SIG-M5 treated with dmso at 0.1 percent for 504 hours (cell line): ENCODE results near the gene TOP3A.

Source experiments
- DNase-seq: peaks from one replicate; lab custom pipeline; 2025; ENCODE audit not compliant: unreplicated experiment; lab: John Stamatoyannopoulos, UW

TOP3A gene

DNA sequence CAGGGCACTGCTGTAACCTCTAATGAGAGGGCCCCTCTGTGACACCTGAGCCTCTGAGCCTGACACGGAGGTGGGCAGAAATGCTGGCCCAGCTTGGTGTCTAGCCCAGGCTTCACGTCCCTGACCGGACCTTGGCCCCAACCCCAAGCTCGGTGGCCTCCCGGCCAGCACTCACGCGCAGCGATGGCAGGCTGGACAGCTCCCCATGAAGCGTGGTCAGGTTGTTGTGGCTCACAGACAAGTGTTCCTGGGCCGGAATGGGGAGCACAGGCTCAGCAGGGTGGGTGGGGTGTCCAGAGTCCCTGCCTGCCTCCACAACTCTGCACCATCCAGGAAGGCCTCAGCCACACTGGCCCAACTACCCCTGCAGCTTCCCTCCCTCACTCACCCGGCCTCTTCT lies 58.4 kb downstream of the TOP3A start:
- no peak for DNase-seq

DNA sequence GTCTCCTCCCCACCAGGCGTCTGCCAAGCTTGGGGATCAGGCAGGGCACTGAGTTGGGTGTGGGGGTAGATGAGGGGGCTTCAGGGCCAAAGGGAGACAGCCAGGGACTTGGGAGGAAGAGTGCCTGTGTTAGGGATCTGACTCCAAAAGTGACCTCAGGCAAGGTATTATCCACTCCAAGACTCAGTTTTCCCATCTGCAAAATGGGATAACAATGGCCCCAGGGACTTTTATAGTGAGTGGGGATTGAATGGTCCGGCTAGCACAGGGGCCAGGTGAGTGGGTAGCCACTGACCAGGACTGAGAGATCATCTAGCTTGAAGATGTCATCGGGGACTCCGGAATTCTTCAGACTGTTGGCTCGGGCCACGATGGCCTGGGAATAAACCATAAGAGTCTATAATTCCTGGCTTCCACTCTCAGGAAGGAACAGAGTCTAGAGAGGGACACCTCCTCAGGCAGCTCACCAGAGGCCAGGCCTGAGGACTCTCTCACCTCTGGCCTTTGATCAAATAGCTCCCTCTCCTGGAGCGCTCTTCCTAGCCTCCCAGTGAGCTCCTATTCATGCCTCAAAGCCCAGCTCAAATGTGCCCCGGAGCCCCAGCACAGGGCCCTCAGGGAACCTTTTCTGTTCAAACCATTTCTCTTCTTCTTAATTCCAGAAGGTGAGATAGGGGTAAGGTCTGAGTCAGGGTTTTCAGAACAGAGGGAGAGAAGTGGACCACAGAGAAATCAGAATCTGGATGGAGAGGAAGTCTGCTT lies 59.7 kb downstream of the TOP3A start:
- no peak for DNase-seq

DNA sequence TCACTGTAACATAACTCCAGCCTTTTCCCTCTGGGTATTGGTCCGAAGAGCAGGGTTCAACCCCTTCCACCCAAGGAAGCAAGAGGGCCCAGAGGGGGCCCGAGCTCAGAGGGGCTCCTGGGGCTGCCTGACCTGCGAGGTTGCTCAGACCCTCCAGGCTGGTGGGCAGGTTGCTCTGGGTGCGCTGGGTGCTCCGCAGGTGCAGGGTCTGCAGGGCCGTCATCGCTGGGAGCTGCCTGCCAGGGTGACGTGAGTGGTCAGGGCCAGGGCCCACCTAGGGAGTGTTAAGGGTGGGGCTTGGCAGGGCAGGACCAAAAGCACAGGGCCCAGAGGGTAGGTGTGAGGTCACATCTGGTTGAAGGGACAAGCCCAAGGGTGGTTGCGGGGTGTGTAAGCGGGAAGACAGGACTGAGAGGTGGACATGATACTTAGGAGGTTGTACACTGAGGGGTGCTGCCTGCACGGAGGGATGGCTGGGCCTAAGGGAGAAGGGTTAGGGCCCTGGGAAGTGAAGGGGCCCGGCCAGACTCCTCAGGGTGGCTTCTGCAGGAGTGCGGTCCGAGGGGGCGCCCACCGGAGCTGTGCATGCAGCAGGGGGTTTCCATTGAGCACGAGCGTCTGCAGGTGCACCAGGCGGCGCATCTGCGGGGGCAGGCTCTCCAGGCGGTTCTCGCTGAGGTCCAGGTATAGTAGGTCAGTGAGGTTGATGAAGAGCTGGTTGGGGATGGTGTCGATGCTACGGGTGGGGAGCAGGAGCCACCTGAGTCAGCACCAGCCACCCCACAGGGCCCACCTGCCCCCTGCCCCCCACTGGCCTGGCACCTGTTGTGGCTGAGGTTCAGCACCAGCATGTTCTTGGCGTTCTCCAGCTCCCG lies 60.6 kb downstream of the TOP3A start:
- DNase-seq = no peak

DNA sequence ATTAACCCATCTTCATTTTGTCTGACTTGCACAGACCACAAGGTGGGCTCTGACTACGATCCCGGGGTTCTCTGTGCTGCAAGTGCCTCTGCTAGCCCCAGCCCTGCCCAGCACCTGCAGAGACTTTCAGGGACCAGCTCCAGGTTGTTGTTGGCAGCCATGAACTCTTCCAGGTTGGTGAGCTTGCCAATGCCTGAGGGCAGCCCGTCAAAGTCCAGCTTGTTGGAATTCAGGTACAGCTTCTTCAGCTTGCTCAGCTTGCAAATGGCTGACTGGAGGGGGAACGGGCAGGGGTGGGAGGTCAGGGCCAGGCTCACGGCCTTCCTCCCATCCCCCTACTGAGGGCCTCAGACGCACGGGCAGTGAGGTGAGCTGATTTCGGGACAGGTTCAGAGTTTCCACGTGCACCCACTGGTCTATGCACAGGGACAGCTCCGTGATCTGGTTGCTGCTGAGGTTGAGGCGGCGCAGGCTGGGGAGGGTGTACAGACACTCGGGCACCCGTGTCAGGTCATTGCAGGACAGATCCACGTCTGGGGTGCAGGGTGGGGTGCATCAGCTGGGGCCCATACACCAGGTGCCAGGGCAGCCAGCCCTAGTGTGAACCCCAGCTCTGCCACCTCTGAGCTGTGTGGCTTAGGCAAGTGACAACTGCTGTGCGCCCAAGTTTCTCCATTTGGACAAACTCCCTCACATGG lies 61.5 kb downstream of the TOP3A start:
- no peak for DNase-seq

DNA sequence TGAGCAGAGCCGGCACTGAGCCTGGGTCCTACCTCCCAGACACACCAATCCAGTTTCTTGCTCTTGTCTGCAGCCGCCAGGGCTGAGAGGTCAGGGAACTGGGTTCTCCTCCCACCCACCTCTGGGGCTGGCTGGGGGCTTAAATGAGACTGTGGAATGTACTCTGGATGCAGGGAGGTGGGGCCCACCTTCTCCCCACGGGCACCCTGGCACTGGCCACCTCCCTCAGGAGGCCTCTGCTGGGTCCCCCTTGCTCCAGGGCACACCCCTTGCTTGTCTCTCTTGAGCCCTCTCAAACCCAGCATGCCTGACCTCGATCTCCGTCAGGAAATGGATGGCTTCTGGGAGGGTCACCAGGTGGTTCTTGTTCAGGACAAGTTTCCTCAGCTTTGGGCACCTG lies 62.6 kb downstream of the TOP3A start:
- DNase-seq = no peak

DNA sequence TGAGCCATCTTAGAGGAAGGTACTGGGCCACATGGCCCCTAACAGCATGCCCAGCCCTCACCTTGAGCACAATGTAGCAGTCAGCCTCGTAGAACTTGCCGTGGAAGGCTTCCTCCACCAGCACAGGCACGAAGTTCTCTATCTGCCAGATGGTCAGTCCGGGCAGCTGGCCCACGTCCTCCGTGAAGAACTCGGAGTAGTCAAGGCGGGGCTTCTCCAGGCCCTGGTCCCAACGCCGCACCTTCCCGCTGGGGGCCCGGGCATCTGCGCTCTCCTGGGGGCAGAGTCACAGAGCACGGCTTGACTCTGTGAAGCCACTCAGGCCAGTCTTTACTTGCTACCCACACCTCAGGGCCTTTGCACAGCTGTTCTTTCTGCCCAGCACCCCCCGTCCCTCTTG lies 63.6 kb downstream of the TOP3A start:
- DNase-seq = no peak

DNA sequence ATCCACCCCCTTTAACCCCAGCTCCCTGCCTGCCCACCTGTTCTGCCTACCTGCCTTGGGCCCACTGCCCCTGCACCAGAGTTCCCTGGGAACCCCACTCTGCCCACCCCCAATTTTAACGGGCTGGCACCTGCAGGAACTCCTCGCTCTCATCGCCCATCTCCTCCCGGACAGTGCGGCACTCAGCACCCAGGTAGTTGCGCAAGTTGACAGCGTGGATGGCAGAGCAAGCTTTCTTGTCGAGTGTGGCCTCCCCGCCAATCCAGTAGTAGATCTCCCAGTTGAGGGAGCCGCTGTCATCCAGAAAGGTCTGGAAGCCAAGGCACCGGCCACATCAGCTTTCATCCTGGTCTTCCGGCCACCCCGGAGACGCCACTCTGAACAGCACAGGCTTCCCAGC lies 64.1 kb downstream of the TOP3A start:
- no peak for DNase-seq

DNA sequence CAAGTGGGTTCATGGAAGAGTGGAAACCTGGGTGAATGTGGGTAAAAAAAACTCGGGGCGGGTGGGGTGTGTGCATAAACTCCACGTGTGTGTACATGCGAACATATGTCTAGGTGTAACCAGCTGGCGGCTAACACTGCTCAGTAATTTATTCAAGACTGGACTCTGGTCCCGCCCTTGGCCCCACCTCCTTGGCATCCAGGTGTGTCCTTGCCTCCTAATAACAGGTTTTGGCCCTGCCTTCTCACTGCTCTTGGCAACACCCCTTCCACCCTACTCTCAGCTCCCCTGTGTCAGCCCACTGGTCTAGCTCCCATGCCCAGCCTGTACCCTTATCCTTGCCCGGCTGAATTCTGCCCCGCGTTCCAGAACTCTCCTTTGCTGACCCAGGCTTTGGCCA lies 64.5 kb downstream of the TOP3A start:
- DNase-seq = peak; percentile 27

DNA sequence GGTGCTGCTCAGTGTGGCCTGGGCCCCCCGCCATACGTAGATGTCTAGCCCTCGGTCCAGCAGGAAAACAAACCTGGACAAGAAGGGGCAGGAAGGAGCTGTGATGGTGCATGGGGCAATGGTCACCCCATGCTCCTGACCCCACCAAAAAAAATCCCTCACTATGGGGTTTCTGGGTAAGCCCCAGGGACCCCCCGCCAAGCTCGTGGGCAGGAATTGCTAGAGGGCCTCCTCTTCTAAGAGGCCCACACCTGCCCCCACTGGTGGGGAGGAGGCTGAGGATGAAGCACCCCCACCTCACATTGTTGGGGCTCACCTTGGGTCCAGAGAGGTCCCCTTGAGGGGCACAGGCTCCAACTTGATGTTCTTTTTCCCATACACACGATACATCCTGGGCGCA lies 66.0 kb downstream of the TOP3A start:
- no peak for DNase-seq

DNA sequence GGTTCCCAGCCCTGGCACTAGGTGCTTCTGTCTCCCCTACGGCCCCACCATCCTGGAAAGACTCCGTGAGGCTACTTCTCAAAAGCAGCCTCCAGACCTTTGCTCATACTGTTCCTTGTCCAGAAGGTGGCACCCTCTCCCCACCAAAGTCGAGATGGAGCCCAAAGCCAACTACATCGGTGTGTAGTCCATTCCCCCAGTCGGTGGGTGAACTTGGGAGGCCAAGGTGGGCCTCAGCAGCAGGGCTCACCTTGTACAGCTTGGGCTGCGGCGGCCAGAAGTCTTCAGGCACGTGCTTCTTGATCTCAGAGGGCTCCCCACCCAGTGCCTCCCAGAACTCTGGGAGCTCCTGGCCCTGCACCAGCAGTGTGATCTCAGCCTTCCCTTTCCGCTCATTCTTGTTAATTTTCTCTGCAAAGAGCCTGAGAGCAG lies 66.5 kb downstream of the TOP3A start:
- peak; percentile 74 for DNase-seq

DNA sequence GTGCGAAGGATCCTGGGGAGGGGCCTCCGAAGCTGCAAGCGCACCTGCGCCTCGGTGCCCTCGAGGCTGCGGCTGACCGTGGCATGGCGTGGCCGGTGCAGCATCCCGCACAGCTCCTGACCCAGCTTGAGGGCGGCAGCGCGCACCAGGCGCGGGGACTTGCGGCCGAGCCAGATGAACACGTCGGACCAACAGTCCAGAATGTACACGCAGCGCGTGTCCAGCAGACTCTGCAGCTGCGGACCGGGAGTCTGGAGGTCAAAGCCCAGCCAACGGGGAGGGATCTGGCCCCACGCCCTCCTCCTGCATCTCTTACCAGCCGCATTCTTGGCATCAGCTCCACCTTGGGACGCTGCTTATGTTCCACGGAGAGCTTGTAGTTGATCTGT lies 67.2 kb downstream of the TOP3A start:
- no peak for DNase-seq

DNA sequence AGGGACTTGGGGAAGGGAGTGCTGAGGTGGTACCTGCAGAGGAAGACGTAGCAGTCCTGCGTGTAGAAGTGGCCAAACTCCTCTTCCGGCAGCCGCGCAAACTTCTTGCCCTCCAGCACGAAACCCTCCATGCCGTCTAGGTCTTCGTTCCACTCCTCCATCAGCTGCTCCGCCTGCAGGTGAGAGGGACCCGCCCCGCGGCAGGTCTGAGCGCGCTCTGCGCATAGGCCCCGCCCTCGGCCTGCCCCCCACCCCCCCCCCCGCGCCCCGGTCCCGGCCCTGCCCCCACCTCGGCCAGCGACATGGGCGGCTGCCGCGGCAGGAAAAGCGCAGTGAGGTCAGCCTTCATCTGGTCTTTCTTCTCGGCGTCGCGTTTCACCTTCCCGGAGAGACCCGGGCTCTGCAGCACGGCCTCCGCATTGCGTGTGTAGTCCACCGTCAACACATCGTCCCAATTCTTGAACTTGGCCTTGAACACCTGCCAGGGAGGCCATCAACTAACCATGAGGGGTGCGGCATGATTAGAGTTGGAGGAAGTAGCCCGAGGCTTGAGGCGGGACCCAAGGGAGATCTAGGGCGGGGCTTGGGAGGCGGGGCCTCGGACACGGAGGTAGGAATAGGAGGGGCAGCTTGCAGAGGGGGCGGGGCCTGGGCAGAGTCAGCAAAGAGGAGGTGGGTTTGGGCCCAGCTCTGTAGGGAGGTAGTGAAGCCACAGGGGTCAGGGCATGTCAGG lies 67.7 kb downstream of the TOP3A start:
- peak; percentile 14 for DNase-seq

DNA sequence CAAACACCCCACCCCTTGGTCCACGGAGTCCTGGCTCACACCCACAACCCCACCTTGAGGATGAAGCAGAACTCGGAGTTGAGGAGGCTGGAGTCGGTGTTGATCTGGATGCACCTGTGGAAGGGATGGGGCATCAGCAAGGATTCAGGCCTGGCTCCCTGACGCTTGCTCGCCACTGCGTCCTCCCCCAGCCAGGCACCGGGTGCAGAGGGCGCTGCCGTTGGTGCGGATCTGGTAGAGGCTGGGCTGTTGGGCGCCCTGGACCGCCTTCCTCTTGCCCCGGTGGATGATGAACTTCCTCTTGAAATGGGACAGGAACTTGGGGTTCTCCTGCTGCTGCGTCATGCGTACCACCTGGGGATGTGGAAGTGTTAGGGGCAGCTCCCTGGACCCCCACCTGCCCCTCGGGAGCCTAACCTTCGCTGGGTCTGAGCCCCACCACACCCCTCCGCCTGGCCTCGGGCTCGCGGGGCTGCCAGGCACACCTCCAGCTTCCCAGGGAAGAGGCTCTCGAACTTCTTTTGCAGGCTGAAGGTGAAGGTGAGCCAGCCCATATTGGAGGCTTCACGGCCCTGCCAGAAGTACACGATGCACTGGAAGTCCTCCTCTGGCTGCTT lies 68.6 kb downstream of the TOP3A start:
- DNase-seq = no peak

DNA sequence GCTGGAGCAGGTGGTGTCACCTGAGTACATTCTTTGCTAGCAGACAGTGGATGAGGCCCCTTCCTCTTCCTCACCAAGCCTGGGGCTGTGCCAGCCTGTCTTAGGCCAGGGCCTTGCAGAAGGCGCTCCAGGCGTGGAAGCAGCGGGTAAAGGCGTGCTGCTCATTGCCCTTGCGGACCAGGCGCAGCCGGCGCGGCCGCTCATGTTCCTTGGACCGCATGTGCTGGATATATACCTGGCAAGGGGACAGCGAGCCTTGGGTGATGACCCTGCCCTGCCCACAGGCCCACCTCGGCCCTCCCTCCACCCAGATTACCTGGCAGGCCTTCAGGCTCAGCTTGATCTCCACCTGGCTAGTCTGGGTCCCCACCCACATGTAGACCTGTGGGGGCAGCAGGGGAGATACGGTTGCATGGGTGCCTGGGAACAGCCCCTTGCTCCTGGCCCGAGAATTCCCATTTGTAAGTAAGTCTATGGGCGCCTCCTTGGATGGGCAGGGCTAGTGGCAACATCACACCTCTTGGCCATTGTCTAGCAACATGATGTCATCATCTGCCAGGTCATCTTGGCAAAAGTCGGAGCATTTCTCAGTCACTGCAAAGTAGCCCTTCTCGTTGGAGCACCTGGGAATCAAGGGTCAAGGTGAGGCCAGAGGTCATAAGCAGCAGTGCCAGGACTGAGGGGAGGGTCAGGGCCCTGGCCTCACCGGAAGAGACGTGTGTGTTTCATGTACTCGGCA lies 69.6 kb downstream of the TOP3A start:
- DNase-seq = no peak

DNA sequence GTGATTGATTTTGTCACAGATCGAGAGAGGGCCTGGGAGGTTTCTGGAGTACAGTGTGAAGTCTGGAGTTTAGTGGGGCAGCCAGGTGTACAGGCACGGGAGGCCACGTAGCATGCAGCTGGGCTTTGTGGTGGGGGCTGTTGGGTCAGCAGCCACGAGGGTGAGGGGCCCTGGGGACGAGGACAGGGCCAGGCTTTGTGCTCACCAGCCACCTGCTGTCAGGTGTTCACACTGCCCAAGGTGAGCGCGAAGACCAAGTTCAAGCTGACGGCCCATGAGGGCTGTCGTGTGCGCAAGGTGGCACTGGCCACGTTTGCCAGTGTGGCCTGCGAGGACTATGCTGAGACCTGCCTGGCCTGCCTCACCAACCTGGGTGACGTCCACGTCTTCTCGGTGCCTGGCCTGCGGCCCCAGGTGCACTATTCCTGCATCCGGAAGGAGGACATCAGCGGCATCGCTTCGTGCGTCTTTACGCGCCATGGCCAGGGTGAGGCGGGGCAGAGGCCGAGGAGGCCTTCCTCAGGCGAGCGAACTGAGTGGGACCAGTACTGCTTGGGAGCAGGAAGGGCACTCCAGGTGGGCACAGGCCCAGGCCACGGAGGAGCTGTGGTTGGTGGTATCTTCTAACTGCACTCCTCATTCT lies 73.4 kb downstream of the TOP3A start:
- no peak for DNase-seq

DNA sequence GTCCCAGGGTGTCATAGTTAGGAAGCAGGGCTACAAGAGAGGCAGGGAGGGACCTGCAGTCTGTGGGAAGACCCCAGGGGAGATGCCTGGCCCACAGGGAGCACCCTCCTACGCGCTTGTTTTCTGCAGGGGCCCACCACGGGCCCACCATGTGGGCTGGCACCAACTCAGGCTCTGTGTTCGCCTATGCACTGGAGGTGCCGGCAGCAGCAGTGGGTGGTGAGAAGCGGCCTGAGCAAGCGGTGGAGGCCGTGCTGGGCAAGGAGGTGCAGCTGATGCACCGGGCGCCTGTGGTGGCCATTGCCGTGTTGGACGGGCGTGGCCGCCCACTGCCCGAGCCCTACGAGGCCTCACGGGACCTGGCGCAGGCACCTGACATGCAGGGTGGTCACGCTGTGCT lies 74.3 kb downstream of the TOP3A start:
- no peak for DNase-seq

DNA sequence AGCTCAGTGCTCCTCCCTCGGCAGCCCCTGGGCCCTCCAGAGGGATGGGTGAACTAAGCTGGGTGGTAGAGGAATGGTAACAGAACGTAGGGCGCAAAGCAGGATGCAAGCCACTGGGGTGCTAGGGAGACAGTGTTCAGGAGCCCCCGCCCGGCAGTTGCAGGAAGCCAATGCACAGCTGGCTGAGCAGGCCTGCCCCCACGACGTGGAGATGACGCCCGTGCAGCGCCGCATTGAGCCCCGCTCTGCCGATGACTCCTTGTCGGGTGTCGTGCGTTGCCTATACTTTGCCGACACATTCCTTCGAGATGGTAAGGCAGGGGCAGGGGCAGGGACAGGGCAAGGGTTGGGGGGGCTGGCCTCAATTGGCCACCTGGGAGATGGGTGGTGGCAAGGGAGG lies 76.5 kb downstream of the TOP3A start:
- DNase-seq = no peak

DNA sequence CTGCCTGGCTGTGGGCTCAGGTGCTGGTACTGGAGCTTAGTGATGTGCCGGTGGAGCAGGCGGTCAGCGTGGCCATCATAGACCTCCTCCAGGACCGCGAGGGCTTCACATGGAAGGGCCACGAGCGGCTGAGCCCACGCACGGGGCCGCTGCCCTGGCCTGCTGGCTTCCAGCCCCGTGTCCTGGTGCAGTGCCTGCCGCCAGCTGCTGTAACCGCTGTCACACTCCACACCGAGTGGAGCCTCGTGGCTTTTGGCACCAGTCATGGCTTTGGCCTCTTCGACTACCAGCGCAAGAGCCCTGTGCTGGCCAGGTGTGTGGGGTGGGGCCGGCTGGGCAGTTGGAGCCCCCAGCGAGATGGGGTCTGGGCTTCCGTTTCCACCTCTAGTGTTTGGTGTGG lies 77.3 kb downstream of the TOP3A start:
- no peak for DNase-seq

DNA sequence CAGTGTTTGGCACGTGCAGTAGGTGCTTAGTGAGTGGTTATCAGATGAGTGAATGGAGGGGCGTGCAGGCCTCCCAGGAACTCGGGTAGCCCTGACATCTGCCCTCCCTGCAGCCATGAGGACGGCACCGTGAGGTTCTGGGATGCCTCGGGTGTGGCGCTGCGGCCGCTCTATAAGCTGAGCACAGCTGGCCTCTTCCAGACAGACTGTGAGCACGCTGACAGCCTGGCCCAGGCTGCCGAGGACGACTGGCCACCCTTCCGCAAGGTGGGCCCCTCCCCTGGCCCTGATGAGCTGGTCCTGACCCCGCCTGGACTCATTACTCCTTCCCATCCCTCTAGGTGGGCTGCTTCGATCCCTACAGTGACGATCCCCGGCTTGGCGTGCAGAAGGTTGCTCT lies 78.3 kb downstream of the TOP3A start:
- DNase-seq = no peak
